Left cardiac atrium (tissue), 4 donors: ENCODE measurements around the gene CCDC33. TPM values are rescaled to one million over a fixed set of nuclear protein-coding genes. Genes with fewer than 3 reads are reported as not detected.
A peak's percentile ranks its signal among the peaks of the same experiment; 100 is the strongest.

Source experiments
- ATAC-seq, 2 donors: fragments of 200-7000 bp; cut with Tn5 transposase; one replicate each; pipeline ENCODE4 v1.9.1; 2020; ENCODE audit warnings: mild to moderate bottlenecking in 2 of 2, moderate library complexity in 2 of 2
- DNase-seq: peaks from one replicate; pipeline ENCODE4 v3.0.0-alpha.2; 2020
- intact Hi-C, 2 donors: fragments of 100-400 bp; cut with DNase I; formaldehyde crosslinking; loops; one replicate each; pipeline versions ENCODE4 v1.14.1 to v1.15.1; 2022 to 2023
- total RNA-seq, 2 donors: library from RNA; stranded (reverse); fragmentation: NEBNext Ultra II Directional; extraction: Animal tissue kit (Norgen Biotek cat#: 25700); gene quantifications; one replicate each; pipeline ENCODE4 v1.2.1, GENCODE V29; 2021
- donor health status: DM: no; HTN: yes; CAD: no.
- donor health status: DM: no; HTN: yes; CAD: no; lungs with severe emphysema.
- donor health status: DM: yes; HTN: yes; CAD: no.
- donor health status: Dilated cardiomyopathy.

The CCDC33 gene
- total RNA-seq, 2 donors from 2014 or later: not detected

GRCh38 chr15:74300057-74300795, 64.1 kb downstream of the CCDC33 start:
- no peak for DNase-seq
- no peak for ATAC-seq
- intact Hi-C loops: loop anchor here (5.0 to 10.0 kb wide), 2 partner anchors 173 to 325 kb away; no protein-coding TSS in a partner anchor

- DNase-seq (no peak), ATAC-seq (no peak)
- intact Hi-C loops: loop anchor here (5.0 to 10.0 kb wide), 2 partner anchors 174 to 327 kb away; no protein-coding TSS in a partner anchor
Measured at GRCh38 chr15:74301583-74302361, 65.6 kb downstream of the CCDC33 start.

- intact Hi-C loops: loop anchor here (5.0 to 10.0 kb wide), 2 partner anchors 176 to 328 kb away; no protein-coding TSS in a partner anchor
- DNase-seq: no peak
- ATAC-seq: peak; percentile 47 to 52
Measured at GRCh38 chr15:74302821-74303359, 66.8 kb downstream of the CCDC33 start.

- intact Hi-C loops: loop anchor here (5.0 to 10.0 kb wide), 2 partner anchors 177 to 329 kb away; no protein-coding TSS in a partner anchor
- no peak for DNase-seq
- no peak for ATAC-seq
Measured at GRCh38 chr15:74303741-74304309, 67.7 kb downstream of the CCDC33 start.

GRCh38 chr15:74304431-74304830, 68.3 kb downstream of the CCDC33 start:
- ATAC-seq (no peak), DNase-seq (no peak)
- intact Hi-C loops: loop anchor here (5.0 to 10.0 kb wide), 2 partner anchors 177 to 330 kb away; no protein-coding TSS in a partner anchor

GRCh38 chr15:74305687-74306086, 69.6 kb downstream of the CCDC33 start:
- intact Hi-C loops: loop anchor here in 1 of 2 donors (2.0 to 10.0 kb wide), 2 partner anchors 179 to 331 kb away; no protein-coding TSS in a partner anchor
- ATAC-seq (no peak), DNase-seq (no peak)

GRCh38 chr15:74306781-74307217, 70.7 kb downstream of the CCDC33 start:
- DNase-seq (no peak), ATAC-seq (no peak)
- intact Hi-C loops: loop anchor here in 1 of 2 donors (2.0 to 10.0 kb wide), 2 partner anchors 180 to 332 kb away; no protein-coding TSS in a partner anchor

GRCh38 chr15:74307827-74308811, 72.0 kb downstream of the CCDC33 start:
- intact Hi-C loops: loop anchor here in 1 of 2 donors (2.0 to 10.0 kb wide), 2 partner anchors 181 to 333 kb away; no protein-coding TSS in a partner anchor
- ATAC-seq (peak; percentile 80 to 88), DNase-seq (peak; percentile 47)

GRCh38 chr15:74311734-74312444, 75.8 kb downstream of the CCDC33 start:
- DNase-seq: no peak
- no peak for ATAC-seq
- intact Hi-C loops: no loop called here

GRCh38 chr15:74312445-74313007, 76.4 kb downstream of the CCDC33 start:
- intact Hi-C loops: no loop called here
- ATAC-seq (no peak), DNase-seq (no peak)

- intact Hi-C loops: no loop called here
- no peak for DNase-seq
- no peak for ATAC-seq
Measured at GRCh38 chr15:74313889-74314288, 77.8 kb downstream of the CCDC33 start.

GRCh38 chr15:74314795-74315438, 78.8 kb downstream of the CCDC33 start:
- DNase-seq (no peak), ATAC-seq (no peak)
- intact Hi-C loops: no loop called here

GRCh38 chr15:74315626-74316025, 79.5 kb downstream of the CCDC33 start:
- DNase-seq: no peak
- intact Hi-C loops: no loop called here
- ATAC-seq: no peak

GRCh38 chr15:74316141-74316540, 80.0 kb downstream of the CCDC33 start:
- ATAC-seq: peak; percentile 5 to 24
- DNase-seq: no peak
- intact Hi-C loops: no loop called here

- ATAC-seq (peak; percentile 74 to 83), DNase-seq (peak; percentile 84)
- intact Hi-C loops: no loop called here
Measured at GRCh38 chr15:74317820-74318375, 81.8 kb downstream of the CCDC33 start.
